NCI-H1092 (cell line): Measurements from ENCODE around the gene THOP1.

Source experiments
- DNase-seq: peaks from one replicate; lab custom pipeline; 2025; lab: John Stamatoyannopoulos, UW

Gene THOP1

GRCh38 chr19:2762783-2763496 lies 22.4 kb upstream of the THOP1 start:
- no peak for DNase-seq

GRCh38 chr19:2763687-2764086 lies 21.6 kb upstream of the THOP1 start:
- no peak for DNase-seq

GRCh38 chr19:2764945-2765344 lies 20.4 kb upstream of the THOP1 start:
- DNase-seq: no peak

- no peak for DNase-seq
Measured at GRCh38 chr19:2765376-2765775, 19.9 kb upstream of the THOP1 start.

GRCh38 chr19:2766594-2767372 lies 18.5 kb upstream of the THOP1 start:
- DNase-seq: no peak

- DNase-seq: no peak
Measured at GRCh38 chr19:2767688-2768087, 17.6 kb upstream of the THOP1 start.

- DNase-seq: no peak
Measured at GRCh38 chr19:2768365-2769132, 16.8 kb upstream of the THOP1 start.

GRCh38 chr19:2769218-2769617 lies 16.1 kb upstream of the THOP1 start:
- DNase-seq: no peak

GRCh38 chr19:2770055-2771013 lies 15.0 kb upstream of the THOP1 start:
- DNase-seq: no peak

GRCh38 chr19:2771786-2772674 lies 13.3 kb upstream of the THOP1 start:
- DNase-seq: no peak

GRCh38 chr19:2774083-2774679 lies 11.1 kb upstream of the THOP1 start:
- no peak for DNase-seq

- no peak for DNase-seq
Measured at GRCh38 chr19:2774953-2775555, 10.2 kb upstream of the THOP1 start.

- no peak for DNase-seq
Measured at GRCh38 chr19:2775556-2776430, 9.5 kb upstream of the THOP1 start.

- DNase-seq: no peak
Measured at GRCh38 chr19:2777952-2778683, 7.2 kb upstream of the THOP1 start.

GRCh38 chr19:2779121-2779740 lies 6.1 kb upstream of the THOP1 start:
- DNase-seq: no peak

GRCh38 chr19:2780284-2780683 lies 5.0 kb upstream of the THOP1 start:
- DNase-seq: no peak

- DNase-seq: no peak
Measured at GRCh38 chr19:2782329-2782935, 2.9 kb upstream of the THOP1 start.
